Thyroid gland (tissue), 4 donors: ENCODE results near the gene SMC3.

ENCODE experiments used
- POLR2A ChIP-seq, 2 donors: fragments of 450-650 bp; IDR thresholded peaks; one replicate each; pipeline ENCODE4 v1.6.1; 2017; ENCODE audit warnings: antibody characterized with exemption in 2 of 2, mild to moderate bottlenecking in 2 of 2, moderate library complexity in 1 of 2
- TF ChIP-seq, protein P1 (sequence below), 6 experiments: fragments of 200-600 bp in 3 of 6; fragments of 450-650 bp in 3 of 6; sonication (generic) in 3 of 6; IDR thresholded peaks; one replicate each; pipeline ENCODE4 v1.5.1; 2016 to 2019; ENCODE audit warnings: antibody characterized with exemption in 6 of 6, mild to moderate bottlenecking in 2 of 6, inconsistent platforms in 1 of 6, moderate library complexity in 1 of 6

DNA sequence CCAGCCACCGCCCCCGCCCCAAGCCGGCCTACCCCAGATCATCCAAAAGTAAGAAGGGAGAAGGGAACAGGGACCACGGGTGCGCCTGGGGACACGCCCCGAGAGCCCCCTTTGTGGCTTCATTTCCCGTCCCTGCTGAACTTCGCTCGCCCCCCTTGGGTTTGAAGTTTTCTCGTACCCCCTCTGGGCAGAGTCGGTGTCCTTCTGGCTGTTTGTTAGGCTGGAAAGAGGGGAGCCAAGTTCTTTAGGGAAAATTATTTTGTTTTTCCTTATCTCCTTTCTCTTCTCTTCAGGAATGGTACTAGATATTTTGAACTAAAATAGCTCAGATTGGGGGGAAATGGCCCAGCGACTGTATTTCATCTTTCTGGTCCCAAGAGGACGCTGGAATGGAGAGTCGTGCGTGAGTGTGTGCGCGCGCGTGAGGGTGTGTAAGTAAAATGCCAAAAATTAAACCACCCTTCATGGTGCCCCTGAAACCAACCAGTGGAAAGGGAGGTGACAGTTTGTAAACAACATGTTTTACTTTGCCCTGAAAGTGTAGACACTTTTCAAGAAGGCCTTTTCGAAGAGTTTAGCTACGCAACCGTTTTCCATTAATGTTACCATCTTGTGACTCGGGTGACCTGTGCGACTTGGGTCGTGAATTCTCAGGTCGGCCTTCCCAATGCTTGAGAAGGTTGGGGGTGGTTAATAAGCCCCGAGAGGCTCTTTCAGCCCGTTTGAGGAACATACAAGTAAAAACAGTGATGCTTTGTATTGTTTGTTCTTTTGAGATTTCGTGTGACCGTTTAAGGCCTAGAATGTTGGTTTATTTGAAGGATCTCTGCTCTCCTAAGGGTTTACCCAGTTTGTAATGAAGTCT lies 77.3 kb downstream of the SMC3 start:
- TF ChIP-seq POLR2A (IDR thresholded peaks at IDR 0.05), result no peak
- TF ChIP-seq, protein P1, sequence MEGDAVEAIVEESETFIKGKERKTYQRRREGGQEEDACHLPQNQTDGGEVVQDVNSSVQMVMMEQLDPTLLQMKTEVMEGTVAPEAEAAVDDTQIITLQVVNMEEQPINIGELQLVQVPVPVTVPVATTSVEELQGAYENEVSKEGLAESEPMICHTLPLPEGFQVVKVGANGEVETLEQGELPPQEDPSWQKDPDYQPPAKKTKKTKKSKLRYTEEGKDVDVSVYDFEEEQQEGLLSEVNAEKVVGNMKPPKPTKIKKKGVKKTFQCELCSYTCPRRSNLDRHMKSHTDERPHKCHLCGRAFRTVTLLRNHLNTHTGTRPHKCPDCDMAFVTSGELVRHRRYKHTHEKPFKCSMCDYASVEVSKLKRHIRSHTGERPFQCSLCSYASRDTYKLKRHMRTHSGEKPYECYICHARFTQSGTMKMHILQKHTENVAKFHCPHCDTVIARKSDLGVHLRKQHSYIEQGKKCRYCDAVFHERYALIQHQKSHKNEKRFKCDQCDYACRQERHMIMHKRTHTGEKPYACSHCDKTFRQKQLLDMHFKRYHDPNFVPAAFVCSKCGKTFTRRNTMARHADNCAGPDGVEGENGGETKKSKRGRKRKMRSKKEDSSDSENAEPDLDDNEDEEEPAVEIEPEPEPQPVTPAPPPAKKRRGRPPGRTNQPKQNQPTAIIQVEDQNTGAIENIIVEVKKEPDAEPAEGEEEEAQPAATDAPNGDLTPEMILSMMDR (IDR thresholded peaks at IDR 0.05), result no peak
